ENCODE measurements around the gene HNRNPC. TPM values are rescaled to one million over a fixed set of nuclear protein-coding genes. Genes with fewer than 3 reads are reported as not detected.

Gene HNRNPC
- total and polyA plus RNA-seq, 8 donors, result 377 to 903 (median 765) TPM

DNA sequence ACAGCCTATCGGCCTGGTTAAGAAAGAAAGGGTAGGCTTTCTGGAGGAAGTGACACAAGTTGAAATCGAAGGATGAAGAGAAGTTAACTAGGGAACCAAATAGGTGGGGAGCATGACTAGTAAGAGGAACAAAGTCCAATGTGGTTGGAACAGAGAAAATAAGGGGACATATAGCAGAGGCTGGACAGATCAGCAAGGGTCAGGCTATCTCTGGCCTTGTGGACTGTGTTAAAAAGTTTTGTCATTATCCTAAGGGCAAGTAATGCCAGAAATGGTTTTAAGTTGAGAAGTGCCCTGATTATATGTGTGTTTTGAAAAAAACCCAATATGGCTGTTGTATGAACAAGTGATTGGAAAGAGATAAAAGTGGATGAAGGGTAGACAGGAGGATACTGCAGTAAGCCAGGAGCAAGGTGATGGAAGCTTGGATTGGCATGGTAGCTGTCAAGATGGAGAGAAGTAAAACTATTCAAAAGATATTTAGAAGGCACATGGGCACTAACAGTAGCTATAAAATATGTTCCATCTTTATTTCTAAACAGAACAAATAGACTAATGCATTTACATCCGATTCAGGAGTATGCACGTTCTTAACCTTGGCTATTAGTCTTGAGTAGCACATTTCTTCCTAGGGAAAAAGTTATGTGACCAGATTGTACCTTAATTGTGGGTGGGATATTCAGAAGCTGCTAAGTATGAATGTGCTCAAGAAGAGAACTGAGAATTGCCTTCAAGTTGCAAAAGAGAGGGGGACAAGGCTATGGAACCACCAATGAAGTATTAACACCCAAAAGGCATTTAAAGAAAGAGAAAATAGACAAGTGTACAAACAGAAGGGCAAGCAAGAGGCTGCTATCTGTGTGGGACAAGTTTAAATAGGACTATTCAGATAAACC, 66.5 kb downstream of the HNRNPC start:
- TF ChIP-seq CTCF (IDR thresholded peaks at IDR 0.05), result no peak
- H3K9me3 ChIP-seq, result no peaks in the 10 kb centered on the region
- H3K27ac ChIP-seq, result no peak overlapping the region
- intact Hi-C loops (cut with DNase I), result no loop called here
- DNase-seq (no peak), ATAC-seq (no peak)
- H3K36me3 ChIP-seq, result peaks cover 0 to 44% of the 10 kb centered on the region in 2 donors
- H3K27me3 ChIP-seq, result no peaks in the 10 kb centered on the region
- peaks cover 0 to 23% of the 10 kb centered on the region in 2 donors for H3K4me1 ChIP-seq
- H3K4me3 ChIP-seq, result no peak overlapping the region

DNA sequence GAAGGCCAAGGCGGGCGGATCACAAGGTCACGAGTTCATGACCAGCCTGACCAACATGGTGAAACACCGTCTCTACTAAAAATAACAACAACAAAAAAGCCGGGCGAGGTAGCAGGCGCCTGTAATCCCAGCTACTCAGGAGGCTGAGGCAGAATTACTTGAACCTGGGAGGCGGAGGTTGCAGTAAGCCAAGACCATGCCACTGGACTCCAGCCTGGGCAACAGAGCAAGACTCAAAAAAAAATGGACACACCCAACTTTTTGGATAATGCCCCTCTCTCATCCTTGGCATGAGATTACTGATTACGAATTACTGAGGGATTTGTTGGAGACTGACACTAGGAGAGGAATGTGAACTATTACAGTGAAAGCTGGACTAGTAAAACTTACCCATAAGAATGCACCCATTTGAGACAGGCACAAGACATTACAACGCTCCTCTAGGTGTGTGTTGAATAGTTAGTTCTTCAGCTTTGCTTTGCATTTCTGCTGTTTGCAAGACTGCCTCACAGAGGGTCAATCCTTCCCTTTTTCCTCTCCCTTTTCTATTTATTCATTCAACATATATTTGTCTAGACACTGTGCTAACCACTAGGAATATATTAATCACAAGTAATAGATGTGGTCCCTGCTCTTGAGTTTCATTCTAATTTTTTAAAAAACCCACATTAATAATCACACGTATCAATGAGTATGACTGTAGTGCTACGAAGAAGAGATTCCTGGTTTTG, 67.3 kb downstream of the HNRNPC start:
- Histone ChIP-seq H3K36me3 (peaks cover 0 to 36% of the 10 kb centered on the region in 2 donors), H3K27me3 (no peaks in the 10 kb centered on the region), H3K4me3 (no peak overlapping the region), H3K27ac (no peak overlapping the region), H3K4me1 (peaks cover 0 to 16% of the 10 kb centered on the region in 2 donors), H3K9me3 (peaks cover 0 to 4% of the 10 kb centered on the region in 2 donors)
- ATAC-seq, result no peak
- DNase-seq, result no peak
- TF ChIP-seq CTCF (IDR thresholded peaks at IDR 0.05), result no peak
- intact Hi-C loops (cut with DNase I), result no loop called here

GRCh38 chr14:21200752-21201461, 68.3 kb downstream of the HNRNPC start:
- no peak for TF ChIP-seq CTCF (IDR thresholded peaks at IDR 0.05)

DNA sequence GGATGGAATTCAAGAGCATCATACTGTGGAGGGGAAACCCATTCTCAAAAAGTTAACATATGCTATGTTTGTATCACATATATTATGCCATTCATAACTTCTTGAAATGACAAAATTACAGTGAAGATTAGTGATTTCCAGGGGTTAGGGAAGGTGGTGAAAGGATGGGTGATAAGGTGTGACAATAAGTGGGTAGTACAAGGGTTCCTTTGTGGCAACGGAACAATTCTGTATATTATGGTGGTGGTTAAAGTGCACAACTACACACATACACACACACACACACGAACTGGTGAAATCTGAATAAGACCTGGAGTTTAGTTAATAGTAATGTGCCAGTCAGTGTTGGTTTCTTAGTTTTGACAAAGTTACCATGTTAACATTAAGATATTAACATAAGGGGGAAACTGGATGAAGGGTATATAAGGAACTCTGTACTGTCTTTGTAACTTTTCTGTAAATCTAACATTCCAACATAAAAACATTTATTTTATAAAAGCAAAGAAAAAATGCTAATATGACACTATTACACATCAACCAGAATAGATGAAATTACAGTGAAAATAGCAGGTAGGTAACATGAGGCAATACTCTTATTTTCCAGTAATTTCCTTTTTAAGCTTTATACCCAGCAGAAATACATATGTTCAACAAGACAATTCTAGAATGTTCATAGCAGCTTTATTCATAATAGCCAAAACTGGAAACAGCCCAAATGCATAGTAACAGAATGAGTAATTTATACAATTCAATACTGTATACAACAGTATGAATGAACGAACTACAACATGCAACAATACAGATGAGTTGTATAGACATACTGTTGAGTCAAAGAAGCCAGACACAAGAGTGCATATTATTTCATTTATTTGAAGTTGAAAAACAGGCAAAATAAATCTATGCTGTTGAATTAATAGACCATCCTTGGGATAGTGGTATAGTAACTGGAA, 69.4 kb downstream of the HNRNPC start:
- no peaks in the 10 kb centered on the region for H3K27me3 ChIP-seq
- H3K4me1 ChIP-seq, result peaks cover 0 to 8% of the 10 kb centered on the region in 2 donors
- ATAC-seq (no peak), DNase-seq (no peak)
- H3K27ac ChIP-seq, result no peak overlapping the region
- H3K4me3 ChIP-seq, result no peak overlapping the region
- peaks cover 0 to 16% of the 10 kb centered on the region in 2 donors for H3K36me3 ChIP-seq
- H3K9me3 ChIP-seq, result peaks cover 0 to 4% of the 10 kb centered on the region in 2 donors
- TF ChIP-seq CTCF (IDR thresholded peaks at IDR 0.05), result no peak
- intact Hi-C loops (cut with DNase I), result no loop called here

More at GRCh38 chr14:21200752-21201461, 68.3 kb downstream of the HNRNPC start:
- ATAC-seq, result no peak
- Histone ChIP-seq H3K27ac (no peak overlapping the region), H3K4me3 (no peak overlapping the region), H3K36me3 (peaks cover 0 to 26% of the 10 kb centered on the region in 2 donors), H3K4me1 (peaks cover 0 to 12% of the 10 kb centered on the region in 2 donors), H3K27me3 (no peaks in the 10 kb centered on the region), H3K9me3 (peaks cover 0 to 4% of the 10 kb centered on the region in 2 donors)
- intact Hi-C loops (cut with DNase I), result no loop called here
- no peak for DNase-seq
